HG02870 (cell line): ENCODE measurements around the gene RAD23B.

Experiments
- ATAC-seq: cut with Tn5 transposase; IDR thresholded peaks from one replicate; pipeline ENCODE4 v1.9.1; 2021; ENCODE audit warnings: mild to moderate bottlenecking, moderate library complexity; ENCODE audit not compliant: unreplicated experiment

The RAD23B gene

DNA sequence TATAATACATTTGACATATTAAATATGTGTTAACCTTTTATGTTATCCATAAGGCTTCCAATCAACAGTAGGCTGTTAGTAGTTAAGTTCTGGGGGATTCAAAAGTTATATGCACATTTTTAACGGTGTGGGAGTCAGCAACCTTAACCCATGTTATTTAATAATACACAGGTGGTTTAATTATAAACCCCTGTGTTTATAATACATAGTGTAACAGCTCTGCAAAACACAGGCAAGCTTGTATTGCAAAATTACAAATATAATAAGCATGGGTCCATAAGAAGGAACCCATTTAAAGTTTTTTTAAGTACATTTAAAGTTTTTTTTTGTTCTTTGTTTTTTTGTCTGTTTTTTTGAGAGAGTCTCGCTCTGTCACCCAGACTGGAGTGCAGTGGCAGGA lies 14.5 kb upstream of the RAD23B start:
- no peak for ATAC-seq

DNA sequence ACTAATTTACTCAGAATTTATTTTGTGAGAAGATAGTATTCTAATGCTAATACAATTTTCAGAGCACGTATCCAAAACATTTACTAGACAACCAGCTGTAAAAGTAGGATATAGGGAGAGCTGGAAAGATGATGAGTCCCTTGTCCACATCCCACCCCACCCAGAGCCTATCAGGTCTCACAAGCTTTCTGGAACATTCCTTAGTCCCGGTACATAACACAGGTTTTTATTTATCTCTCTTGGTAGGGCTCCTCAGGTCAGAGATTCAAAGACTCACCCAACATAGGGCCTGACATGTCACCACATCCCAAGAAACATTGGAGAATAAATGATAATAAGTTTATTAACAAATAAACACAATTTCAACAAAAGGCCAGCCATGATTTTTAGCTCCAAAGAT lies 13.8 kb upstream of the RAD23B start:
- no peak for ATAC-seq

DNA sequence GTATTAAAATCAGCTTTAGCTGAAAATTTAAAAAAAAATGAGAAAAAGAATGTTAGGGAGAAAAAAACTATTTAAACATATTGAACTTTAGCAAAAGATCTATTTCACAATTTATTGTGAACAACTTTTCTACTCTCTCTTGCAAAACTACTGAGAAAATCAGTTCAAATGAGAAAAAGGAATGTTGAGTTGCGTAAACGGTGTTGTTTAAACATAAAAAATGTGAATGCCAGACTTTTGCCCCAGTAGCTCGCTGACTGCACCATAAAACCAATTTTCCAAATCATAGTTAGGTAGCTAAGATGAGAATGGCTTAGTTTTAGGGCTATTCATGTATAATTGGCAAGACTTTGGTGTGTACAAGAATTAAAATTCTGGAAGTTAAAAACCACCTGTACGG lies 13.4 kb upstream of the RAD23B start:
- no peak for ATAC-seq

DNA sequence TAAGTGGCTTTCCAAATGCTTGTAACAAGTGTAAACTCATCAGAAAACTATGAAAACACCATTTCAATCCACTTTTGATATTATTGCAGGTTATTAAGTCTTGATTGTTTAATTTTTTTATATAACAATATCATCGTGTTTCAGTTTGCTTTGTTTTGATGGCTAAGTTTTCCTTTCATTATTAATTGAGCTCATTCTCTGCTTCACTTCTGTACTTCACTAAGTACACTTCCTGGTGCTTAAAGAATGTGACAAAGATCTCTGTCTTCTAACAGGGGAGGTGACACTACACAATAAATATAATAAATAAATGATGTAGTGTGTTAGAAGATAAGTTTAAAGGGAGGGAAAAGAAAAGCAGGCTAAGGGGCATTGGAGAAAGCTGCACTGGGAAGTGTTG lies 13.0 kb upstream of the RAD23B start:
- ATAC-seq: no peak

DNA sequence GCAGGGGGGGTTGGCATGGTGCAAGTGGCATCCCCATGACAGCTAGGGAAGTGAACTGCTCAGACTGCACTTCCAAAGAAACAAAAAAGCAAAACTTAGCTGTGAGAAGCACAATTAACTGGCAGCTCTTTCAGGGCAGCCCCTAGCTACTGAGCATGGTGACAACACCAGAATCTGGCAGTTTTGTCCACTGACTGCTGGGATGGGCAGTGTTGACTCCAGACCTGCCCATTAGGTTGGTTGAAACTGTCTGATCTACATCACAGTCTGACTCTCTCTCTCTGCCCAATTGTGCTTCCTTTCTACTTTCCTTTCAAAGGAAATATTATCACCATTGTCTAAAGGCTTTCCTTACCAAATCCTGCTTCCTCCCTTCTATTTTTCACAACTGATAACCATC lies 12.5 kb upstream of the RAD23B start:
- no peak for ATAC-seq

DNA sequence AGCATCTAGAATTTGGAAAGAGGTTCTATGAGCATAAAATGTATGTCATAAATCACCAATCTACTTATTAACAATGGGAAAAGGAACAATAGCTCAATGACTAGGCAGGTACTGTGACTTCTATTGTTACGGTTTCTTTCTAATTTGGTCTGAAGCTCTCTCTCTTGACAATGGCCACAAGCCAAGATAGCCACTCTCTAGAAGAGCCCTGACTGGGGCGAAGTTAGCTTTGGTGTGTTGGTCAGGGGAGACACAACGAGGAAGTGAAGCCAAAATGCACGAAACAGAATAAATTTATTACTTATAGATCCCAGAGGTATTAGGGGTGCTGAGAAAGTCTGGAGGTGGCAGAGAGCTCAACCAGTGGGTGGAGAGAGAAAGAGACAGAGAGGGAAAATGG lies 9.4 kb upstream of the RAD23B start:
- ATAC-seq: peak; percentile 19

DNA sequence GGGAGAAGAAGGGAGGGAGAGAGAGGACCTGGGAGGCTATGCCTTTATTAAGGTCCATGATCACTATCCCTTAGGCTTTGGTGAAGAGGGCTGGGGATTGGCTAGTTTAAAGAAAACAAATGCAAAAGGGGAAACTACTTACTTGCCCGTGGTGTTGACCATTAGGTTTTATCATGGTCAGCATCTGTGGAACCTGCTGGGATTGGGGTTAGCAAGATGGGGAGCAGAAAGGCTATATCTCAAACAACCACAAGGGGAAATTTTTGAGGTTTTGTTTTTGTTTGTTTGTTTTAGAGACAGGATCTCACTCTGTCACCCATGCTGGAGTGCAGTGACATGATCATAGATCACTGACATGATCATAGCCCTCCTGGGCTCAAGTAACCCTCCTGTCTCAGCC lies 9.0 kb upstream of the RAD23B start:
- peak; percentile 65 for ATAC-seq

DNA sequence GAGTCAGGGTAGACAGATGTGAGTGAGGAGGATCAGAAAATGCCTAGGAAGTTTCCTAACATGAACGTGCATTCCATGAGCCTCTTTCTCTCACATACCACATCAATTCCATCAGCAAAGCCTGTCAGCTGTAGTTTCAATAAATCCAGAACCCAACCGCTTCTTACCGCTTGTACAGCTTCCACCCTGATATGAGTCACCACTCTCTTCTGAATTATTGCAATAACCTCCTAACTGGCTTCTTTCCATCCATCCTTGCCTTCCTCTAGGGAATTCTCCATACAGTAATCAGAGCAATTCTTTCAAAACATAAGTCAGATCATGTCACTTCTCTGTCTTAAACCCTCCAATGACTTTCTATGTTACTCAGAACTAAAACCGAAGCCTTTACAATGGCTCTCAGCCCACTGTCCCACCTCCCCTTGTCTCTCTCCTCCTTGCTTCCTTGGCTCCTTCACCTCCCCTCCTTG lies 8.1 kb upstream of the RAD23B start:
- no peak for ATAC-seq

DNA sequence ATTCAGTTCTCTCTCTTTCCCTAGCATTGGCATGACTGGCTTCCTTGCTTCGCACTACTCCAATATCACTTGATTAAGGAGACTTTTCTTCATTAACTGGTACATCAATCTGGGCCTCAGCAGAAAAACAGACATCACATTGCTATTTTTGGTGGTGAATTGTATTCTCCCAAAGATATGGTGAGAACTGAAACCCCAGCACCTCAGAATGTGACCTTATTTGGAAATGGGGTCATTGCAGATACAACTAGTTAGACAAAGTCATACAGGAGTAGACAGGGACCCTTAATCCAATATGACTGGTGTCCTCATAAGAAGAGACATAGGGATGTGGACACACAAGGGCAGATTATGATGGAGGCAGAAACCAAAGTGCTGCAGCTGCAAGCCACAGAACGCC lies 7.5 kb upstream of the RAD23B start:
- no peak for ATAC-seq

DNA sequence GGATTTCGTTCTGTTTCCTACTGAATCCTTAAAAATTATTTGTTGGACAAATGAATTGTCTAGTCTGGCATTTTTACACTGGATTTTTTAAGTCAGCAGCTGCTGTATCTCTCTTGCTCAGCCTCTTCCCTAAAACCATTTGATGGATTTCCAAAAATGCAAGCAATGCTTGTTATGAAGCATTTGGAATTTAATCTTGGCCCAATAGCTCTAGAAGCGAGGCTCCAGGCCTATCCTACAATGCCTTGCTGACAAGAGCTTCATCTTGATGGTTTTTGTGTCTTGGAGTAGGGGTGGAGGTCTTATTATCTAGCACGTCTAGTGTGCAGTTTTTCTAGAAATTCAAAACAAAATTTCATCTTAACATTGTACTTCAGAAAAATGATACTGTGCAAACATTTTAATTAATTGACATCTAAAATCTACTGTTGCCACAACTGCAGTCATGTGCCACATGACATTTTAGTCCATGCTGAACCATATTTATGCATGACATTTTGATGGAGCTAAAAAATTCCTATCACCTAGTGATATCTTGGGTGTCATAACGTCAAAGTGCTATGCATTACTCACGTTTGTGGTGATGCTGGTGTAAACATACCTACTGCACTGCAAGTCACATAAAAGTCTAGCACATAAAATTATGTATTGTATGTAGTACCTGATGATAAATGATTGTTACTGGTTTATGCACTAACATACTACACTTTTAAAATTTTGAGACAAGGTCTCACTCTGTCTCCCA lies 5.9 kb upstream of the RAD23B start:
- ATAC-seq: no peak

DNA sequence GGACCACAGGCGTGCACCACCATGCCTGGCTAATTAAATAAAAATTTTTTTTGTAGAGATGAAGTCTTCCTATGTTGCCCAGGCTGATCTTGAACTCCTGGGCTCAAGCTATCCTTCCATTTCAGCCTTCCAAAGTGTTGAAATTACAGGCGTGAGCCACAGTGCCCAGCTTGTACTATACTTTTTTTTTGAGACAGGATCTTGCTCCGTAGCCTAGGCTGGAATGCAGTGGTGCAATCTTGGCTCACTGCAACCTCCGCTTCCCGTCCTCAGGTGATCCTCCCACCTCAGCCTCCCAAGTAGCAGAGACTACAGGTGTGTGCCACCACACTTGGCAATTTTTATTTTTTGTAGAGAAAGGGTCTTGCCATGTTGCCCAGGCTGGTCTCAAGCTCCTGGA lies 5.3 kb upstream of the RAD23B start:
- no peak for ATAC-seq

DNA sequence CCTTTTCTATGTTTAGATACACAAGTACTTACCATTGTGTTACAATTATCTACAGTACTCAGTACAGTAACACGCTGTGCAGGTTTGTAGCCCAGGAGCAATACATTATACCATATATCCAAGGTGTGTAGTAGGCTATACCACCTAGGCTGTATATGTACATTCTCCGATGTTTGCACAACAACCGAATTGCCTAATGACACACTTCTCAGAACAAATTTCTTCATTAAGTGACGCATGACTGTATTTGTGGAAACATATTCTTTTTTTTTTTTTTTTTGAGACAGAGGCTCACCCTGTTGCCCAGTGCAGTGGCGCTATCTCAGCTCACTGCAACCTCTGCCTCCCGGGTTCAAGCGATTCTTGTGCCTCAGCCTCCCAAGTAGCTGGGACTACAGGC lies 4.0 kb upstream of the RAD23B start:
- no peak for ATAC-seq

DNA sequence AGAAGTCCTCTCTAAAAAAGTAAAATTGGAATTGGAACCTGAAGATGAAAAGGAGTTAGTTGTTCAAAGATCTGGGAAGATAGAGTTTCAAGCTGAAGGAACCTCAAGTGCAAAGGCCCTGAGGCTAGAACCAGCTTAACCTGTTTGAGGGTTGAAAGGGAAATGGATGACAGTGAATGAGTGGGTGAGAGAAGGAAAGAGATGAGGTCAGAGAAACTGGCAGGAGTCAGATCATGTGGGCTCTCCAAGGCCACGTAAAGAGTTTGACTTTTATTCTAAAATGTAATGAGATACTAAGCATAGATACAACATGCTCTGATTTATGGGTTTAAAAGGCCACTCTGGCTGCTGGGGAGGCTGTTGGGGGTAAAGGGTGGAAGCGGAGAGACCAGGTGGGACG lies 2.5 kb upstream of the RAD23B start:
- no peak for ATAC-seq

DNA sequence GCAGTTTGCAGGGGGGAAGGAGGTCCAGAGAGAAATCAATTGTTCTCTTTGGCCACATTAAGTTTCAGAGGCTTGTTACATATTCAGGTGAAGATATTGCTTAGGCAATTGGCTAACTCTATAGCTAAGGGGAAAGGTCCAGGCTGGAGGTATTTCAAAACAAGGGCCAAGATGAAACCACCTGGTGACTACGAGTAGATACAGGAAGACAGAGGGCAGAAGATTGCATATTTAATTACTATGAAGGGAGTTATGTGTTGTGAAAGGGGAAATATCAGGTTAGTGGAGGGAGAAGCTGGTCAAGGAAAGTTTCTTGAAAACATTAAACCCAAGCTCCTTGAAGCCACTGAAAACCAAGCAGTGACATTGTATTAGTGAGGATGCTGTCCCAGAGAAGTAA lies 1.9 kb upstream of the RAD23B start:
- no peak for ATAC-seq

DNA sequence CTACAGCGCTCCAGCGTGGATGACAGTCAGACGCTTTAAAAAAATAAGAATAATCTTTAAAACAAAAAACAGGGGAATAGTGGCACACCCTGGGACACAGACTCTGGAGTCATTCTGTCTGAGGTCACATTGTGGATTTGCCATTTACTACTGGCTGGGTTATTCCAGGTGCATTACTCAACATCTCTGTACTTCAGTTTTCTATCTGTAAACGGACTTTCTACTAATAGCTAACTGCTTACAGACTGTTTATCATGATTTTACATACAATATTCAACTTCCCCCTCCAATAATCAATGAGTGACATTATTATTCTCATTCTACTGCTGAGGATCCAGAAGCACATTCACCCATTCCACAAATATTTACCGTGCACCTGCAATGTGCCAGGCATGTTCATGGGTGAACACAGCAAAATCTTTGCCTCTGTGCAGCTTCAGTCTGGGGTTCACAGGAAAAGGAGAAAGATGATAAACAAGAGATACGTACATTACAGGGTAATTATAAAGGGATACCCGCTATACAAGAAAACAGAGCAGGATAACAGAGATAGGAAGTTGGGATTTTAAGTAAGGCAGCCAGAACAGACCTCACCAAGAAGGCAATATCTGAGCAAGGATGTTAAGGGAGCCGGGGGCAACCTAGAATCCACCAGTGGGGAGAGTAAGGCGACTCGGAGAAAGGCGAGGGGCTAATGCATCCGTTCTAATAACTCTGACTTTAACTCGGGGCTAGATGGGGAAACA lies 984 bp upstream of the RAD23B start:
- peak; percentile 0 for ATAC-seq

DNA sequence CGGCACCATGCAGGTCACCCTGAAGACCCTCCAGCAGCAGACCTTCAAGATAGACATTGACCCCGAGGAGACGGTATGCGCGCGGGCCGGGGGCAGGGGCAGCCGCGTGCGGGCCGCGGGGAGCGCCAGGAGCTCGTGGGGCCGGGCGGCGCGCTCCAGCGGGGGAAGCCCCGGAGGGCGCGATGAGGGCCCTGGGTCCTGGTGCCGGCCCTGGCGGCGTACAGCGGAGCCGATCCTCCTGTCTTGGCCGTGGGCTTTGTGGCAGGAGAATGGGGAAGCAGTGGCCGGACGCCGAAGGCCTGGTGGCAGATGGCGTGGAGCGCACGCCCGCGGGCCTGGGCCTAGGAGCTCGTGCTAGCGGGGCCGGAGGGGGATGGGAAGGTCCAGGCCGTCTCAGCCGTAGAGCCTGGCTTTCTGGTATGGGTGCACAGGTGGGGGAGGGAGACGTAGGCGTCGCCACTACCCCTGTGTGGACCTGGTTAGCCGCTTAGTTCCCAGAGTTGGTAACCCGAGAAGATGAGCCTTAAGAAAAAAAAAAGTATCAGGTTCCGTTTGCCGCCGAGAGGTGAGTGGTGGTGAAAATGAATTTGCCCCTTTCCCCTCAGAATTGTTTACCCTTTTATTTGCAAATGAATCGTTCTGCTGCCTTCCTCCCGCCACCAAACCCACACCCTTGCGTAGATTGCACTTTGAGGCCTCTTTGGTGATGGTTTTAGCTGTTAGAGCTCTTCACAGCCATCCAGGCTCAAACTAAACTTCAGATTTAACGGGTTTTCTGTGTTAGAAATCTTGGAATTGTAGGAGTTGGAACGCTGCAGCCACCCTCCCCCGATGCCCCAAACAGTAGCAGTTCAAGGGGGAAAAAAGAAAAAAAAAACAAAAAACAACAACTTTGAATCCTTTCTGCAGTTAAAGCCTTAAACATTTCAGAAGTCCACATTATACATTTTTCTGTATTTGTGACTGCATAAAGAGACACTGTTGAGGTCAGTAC lies 841 bp downstream of the RAD23B start:
- peak; percentile 34 for ATAC-seq

DNA sequence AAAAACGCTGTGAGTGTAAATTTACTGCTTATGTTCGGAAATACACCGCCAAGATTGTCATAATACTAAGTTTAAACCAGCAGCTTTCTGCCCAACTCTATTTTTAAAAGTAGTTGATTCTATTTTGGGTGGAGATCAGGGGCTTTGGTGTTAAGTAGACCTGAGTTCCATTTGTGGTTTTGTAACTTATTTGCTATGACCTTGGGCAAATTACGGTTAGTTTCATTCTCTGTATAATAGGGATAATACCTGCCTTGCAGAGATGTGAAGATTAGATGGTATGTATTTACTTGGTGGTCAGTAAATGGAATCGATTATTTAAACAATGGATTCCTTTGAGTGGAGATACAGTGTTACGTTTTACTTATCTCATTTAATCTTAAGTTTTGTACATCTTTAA lies 1.6 kb downstream of the RAD23B start:
- ATAC-seq: no peak

DNA sequence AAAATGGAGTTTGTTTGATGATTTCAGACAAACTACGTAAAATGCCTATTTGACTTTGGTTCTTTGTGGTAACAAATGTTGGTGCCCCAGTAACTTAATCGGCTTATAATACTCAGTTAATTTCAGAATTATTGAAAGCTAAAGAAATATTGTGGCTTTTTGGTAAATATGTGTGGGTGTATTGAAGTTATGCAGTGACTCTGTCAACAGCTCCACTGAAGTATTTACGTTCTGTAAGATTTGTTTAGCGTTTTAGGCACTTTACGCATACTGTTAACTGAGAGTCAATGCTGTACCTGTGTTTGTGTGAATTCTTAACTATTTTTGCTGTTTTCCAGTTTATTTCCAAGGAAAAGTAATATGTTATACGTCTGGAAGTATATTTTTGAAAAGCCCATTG lies 2.2 kb downstream of the RAD23B start:
- ATAC-seq: no peak

DNA sequence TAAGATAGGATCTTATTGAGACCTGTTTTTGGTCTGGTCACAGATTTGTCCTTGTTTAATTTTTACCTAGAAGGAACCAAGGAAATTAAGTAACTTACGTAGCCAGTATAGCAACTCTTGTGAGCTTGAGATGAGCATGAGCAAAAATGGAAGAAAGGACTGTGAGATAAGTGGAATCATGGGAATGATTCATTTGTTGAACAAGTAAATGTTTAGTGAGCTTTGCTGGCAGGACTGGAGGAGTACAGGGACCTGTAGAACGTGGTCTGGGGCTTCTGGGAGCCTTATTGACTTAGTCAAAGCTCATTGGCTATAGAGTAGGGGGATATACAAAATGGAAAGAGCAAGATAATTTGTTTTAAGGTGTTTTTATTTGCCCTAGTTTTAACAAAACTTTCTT lies 3.0 kb downstream of the RAD23B start:
- no peak for ATAC-seq

DNA sequence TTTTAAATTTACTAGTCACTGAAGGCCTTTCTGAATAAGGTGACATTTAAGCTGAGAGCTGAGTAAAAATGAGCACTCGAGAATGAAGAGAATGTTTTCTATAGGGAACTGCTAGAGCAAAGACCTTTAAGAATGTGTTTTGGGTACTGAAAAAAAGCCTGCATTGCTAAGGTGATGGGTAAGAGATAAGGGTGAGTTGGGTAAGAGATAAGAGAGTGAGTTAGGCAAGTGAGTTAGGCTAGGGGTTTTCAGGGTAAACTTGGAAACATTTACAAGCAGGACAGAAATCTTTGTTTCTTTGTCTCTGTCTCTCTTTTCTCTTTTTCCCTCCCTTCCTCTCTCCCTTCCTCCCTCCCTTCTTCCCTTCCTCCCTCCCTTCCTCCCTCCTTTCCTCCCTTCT lies 5.6 kb downstream of the RAD23B start:
- no peak for ATAC-seq

DNA sequence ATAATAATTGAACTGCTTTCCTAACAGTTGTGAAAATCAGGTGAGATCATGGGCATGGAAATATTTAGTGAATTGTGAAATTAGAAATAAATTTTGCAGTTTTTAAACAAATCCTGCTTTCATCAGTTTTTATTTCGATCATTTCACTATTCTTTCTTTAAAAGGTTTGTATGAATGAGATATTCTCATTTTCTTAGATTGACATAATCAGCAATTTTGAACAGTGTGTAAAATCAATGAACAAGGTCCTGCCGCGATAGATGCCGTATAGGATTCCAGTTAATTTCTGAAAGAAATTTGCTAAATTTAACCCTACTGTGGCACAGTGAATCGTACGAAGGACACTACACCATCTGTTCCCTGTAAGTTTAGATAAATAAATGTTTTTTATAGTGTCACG lies 7.5 kb downstream of the RAD23B start:
- ATAC-seq: no peak
